GM21723 (cell line): ENCODE measurements around the gene ANKRD28.
A peak's percentile ranks its signal among the peaks of the same experiment; 100 is the strongest.

Source experiments
- ATAC-seq: cut with Tn5 transposase; IDR thresholded peaks from one replicate; pipeline ENCODE4 v1.9.1; 2021; ENCODE audit warnings: mild to moderate bottlenecking, moderate library complexity; ENCODE audit not compliant: unreplicated experiment

ANKRD28 gene

GRCh38 chr3:15676259-15676658, 121.5 kb downstream of the ANKRD28 start:
- ATAC-seq, result no peak

DNA sequence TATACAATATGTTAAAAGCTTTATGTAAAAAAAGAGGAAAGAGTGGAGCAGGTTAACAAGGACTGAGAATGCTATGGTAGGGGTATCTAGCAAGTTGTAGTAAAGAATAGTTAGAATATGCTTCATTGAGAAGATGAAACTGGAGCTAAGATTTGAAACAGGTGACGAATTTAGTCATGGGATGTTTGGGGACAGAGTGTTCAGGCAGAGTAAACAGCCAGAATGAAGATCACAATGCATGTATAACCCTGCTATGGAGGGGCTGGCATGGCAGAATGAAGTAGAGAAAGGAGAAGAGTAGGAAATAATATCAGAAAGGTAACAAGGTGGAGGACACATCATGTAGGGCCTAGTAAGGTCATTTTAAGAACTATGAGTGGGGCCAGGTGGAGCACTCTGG, 124.2 kb downstream of the ANKRD28 start:
- ATAC-seq, result no peak

DNA sequence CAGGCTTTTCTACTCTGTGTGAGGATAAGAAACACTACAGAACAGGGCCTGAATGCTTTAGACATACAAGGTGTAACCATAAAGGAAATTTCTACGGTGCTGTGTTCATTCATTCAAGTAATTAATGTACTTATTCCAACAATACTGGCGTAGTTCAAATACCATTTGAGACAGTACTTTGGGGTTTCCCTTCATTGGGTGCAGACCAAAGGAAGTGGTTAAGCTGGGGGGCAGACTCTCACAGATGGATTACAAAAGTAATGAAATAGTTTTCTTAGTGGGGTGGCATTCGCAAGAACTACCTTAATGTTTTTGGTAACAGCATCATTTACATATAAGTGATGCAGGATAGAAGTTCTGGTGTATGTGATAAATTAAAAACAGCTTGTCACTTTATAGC, 130.3 kb downstream of the ANKRD28 start:
- no peak for ATAC-seq

- no peak for ATAC-seq
These were observed 131.5 kb downstream of the ANKRD28 start for GRCh38 chr3:15666277-15666676.

DNA sequence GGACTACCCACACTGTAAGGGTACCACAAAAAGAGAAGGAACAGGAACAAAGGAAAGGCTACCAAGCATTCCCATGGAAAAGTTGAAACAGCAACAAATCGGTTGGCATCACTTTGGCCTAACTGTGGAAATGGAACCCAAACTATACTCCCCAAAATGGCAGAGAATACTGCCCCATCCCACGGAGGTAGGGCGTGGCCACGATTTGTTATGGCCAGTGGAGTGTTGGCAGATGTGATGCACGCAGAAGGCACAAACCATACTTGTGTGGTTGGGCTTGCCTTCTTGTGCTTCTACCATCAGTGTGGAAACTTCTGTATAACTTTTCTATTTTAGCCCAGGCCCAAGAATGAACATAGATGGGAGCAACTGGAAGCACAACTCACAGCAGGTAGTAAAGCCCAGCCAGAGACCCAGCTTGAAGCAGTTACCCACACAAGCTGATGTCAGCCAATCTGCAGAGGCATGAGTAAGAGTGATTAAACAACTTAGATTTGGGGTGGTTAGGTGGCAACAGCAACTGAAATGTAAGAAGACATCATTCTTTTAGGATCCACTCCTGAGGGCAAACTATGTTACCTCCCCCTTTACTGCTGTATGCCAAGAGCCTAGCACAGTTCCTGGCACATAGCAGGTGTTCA, 132.1 kb downstream of the ANKRD28 start:
- no peak for ATAC-seq

- ATAC-seq, result no peak
These were observed 133.6 kb downstream of the ANKRD28 start for GRCh38 chr3:15664144-15664543.

GRCh38 chr3:15660055-15660935, 137.5 kb downstream of the ANKRD28 start:
- ATAC-seq, result no peak

DNA sequence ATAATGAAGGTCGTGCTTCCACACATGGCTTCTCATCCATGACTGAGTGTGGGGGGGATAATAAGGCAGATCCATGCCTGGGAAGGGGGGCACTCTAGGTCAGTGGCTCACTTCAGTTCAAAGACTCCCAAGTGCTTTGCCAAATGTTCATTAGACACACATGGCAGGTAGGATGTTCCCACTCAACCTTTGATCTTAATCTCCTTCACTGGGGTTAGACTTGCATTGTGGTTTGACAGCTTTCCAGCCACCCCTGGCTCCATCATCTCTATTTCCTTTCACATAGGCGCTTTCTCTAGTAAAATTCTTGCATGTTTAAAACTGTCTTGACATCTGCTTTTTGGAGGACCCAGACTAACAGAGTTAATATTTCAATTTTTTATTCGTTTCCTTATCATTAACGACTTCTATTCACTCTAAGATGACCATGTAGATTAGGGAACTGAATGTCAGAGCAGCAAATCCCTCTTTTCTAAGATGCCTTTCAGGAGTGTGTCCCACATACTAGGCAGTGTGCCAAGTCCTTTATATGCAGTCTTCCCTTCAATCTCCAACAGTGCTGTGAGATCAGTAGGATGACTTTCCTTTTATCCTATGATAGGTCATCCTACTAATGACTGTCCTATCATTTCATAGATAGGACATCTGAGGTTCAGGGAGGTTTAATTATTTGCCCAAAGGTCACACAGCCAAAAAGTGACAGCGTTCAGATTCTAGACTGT, 138.4 kb downstream of the ANKRD28 start:
- ATAC-seq, result no peak

DNA sequence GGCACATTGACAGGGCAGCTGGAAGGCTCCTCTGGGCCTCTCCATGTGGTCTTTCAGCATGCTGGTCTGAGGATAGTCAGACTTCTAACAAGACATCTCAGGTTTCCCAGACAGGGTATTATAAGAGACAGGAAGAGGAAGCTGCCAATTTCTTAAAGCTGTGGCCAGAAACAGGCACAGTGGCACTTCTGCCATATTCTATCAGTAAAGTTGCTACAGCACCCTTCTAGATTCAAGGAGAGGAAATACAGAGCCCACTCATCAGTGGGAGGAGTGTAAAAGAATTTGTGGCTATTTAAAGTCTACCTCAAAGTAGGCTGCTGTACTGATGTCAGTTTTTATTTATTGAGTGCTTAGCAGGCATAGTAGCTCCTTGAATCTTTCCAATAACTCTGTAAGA, 140.8 kb downstream of the ANKRD28 start:
- ATAC-seq, result no peak

DNA sequence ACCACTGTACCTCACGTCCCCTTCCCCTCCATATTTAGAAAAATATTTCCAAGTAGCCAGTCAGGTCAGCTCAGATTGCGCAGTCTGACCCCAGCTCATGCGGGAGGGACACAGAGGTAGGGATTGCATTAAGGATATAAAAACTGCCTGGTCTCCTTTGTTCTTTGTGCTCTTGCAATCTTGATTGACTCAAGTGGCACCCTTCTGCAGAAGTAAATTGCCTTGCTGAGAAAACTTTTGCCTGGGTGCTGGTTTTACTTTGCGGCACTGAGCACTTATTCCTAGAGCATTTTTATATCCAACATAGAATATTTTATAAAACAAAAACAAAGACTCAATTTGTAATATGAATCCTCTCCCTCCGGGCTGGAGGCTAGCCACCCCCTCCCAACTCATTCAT, 141.4 kb downstream of the ANKRD28 start:
- no peak for ATAC-seq

DNA sequence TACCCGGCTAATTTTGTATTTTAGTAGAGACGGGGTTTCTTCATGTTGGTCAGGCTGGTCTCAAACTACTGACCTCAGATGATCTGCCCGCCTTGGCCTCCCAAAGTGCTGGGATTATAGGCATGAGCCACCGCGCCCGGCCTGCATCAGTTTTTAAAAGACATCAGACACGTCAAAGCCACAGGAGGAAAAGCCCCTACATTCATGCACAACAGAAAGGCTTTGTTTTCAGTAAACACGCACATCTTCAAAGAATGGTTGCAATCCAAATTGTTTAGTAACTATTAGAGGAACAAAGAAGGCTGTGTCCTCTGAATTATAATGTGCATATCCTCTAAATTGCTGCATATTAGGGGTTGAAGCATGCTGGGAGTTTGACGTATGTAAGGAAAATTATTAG, 142.9 kb downstream of the ANKRD28 start:
- ATAC-seq, result no peak

DNA sequence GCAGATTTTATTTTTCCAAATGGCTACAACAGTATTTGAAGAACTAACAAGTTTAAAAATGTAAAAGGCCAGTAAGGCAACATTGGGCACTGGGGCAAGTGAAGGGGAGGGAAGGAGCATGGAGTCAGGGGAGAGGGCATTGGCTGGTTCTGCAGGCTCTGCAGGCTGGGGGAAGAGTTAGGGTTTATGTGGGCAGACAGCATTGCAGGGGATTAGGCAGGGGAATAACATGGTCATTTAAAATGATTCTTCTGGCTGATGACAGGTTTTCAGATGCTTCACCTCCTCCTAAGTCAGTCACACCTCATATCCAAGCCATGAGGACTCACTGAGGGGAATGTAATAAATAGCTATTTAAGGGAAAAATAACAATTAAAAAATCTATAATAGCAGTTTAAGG, 143.7 kb downstream of the ANKRD28 start:
- no peak for ATAC-seq

DNA sequence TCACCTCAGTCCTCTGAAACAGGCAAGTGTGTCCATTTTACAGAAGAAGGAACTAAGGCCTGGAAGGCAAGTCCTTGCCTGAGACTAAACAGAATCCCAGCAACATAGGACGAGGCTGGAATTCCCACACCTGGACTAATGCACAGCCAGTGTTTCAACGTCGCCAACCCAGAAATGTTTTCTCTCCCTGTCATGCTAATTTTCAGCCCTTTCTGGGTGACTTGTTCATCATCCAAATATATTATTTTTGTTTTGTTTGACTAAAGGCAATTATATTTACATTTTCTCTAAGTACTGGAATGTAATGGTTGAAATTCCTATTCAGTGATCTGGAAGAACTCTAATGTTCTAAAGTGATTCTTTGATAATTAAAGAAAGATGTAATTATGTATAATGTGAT, 144.5 kb downstream of the ANKRD28 start:
- no peak for ATAC-seq

DNA sequence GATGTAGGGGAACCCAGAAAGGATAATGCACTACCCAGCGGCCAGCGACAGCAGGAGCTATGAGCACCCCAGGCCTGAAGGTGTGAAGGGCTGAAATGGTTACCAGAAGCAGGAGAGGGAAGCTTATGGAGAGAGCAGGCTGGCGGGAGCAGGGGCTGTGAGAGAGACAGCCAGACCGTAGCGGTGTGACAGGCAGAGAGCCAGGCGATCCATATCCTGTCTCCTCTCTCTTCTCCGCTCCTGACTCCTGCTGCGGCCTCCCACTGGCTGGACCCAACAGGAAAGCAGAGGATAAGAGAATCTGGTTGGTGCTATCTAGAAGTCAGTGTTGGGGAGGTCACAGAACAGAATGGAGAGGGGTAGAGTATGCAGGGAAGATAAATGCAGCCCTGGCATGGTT, 146.4 kb downstream of the ANKRD28 start:
- no peak for ATAC-seq

DNA sequence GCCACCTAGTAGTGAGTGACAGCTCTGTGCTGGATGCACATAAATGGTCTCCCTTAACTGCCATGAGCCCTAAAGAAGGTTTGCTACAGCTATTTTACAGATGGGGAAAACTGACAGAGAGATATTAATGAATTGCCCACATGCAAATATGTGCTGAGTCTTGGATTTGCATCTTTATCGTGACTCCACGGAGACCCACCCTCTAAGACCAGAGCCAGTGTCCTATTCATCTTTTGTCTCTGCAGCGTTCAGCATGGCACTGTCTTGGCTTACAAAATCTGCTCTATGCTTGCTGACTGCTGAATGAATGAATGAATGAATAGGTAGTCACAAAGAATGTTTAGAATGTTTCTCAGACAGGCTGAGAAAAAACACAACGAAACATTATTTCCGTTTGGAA, 147.9 kb downstream of the ANKRD28 start:
- no peak for ATAC-seq

DNA sequence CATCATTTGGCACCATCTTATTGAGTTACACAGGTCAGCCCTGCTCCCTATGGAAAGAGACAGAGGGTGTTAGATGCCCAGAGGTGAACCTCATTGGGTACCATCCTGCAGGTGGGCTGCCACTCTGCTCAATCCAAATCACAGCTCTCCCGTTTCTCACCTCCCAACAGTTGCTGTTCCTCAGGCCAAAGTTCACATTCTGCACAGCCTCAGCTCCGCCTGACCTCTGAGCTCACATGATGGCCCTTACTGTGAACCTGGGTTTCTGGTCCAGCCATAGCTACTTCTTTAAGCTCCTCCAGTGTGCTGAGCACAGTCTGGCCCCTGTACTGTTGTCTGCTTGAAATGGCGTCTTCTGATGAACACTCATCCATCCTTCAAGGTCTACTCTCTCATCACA, 148.4 kb downstream of the ANKRD28 start:
- ATAC-seq, result no peak

DNA sequence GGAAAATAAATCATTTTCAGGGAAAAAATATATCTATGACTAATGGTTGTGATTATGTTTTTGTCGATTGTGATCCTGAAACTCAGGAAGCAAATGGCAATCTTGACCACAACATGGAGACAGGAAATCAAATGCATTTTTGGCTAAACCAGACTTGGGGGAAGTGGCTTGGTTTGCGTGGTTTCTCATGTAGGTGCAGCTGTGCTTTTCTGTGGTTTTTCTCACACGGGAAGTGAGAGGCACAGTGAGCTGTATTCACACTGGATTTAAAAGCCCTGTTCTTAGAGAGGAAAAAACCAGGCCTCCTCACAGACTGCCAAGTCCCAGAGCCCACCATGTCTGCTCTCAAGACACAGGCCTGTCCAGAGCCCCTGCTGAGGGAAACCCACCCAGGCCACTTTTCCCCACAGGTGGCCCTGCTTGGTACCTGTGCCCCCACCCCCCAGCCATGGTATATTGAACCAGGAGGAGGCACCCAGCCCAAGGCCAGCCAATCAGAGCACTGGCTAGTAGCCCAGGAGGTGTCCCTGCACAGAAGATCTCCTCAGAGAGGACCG, 150.1 kb downstream of the ANKRD28 start:
- peak; percentile 96 for ATAC-seq

- ATAC-seq, result peak; percentile 8
These were observed 150.8 kb downstream of the ANKRD28 start for GRCh38 chr3:15646851-15647511.

GRCh38 chr3:15645740-15646501, 151.9 kb downstream of the ANKRD28 start:
- no peak for ATAC-seq

DNA sequence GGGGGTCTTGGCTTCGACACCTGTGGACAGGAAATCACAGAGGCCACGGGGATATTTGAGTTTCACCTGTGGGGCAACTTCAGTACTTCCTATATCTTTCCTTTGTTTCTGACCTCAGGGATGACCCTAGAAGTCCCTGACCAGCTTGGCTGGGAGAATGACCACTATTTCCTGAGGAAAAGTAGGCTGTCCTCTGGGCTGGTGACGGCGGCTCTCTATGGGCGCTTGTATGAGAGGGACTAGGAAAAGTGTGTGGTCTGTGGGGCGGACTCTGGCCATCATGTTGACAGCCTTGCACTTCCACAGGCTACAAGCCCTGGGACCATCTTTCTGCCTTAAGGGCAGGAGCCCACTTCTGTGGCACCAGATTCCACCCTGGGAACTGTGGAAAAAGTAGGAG, 152.5 kb downstream of the ANKRD28 start:
- no peak for ATAC-seq
